Mammary epithelial cell (primary cell): ENCODE results near the gene SGIP1.

Experiments used
- CTCF ChIP-seq, 2 donors: IDR thresholded peaks in 1 of 2; conservative IDR thresholded peaks in 1 of 2; 2 replicates each; pipeline ENCODE4 v1.5.1; 2011 to 2012; ENCODE audit warnings: inconsistent platforms in 2 of 2, low read length in 2 of 2, mild to moderate bottlenecking in 2 of 2, control low read depth in 1 of 2, low read depth in 1 of 2; ENCODE audit not compliant: insufficient read depth in 1 of 2; ENCODE audit errors: extremely low read depth in 1 of 2
- EZH2 ChIP-seq: IDR thresholded peaks from 2 replicates; pipeline ENCODE4 v1.6.1; 2012; ENCODE audit warnings: low read length, inconsistent platforms, borderline replicate concordance

GRCh38 chr1:66535061-66535460, 1.1 kb downstream of the SGIP1 start:
- TF ChIP-seq CTCF (conservative IDR thresholded peaks at IDR 0.05 in 1 of 2, IDR thresholded peaks at IDR 0.05 in 1 of 2; ENCODE audit: extremely low read depth in 1 of 2, insufficient read depth in 1 of 2, low read depth in 1 of 2, low read length in 2 of 2), result no peak
- TF ChIP-seq EZH2, result no peak
